PFSK-1 (cell line): ENCODE data around the gene ADAM10.

ENCODE experiments used
- POLR2AphosphoS5 ChIP-seq: IDR thresholded peaks from 2 replicates; pipeline ENCODE4 v1.6.1; 2012; ENCODE audit warnings: low read depth, mild to moderate bottlenecking, control low read depth, low read length, moderate library complexity
- REST ChIP-seq, 2 experiments: IDR thresholded peaks; 2 replicates each; pipeline versions ENCODE4 v1.6.1 to v1.8.0; 2011 to 2012; ENCODE audit warnings: low read depth in 2 of 2, low read length in 2 of 2, control low read depth in 1 of 2, inconsistent platforms in 1 of 2, mild to moderate bottlenecking in 1 of 2, moderate library complexity in 1 of 2; ENCODE audit not compliant: insufficient read depth in 1 of 2

- TF ChIP-seq POLR2AphosphoS5: no peak
- TF ChIP-seq REST (IDR thresholded peaks at IDR 0.05; ENCODE audit: insufficient read depth in 1 of 2, low read depth in 2 of 2, low read length in 2 of 2): no peak
These were observed 52.8 kb downstream of the ADAM10 start for GRCh38 chr15:58696738-58697137.
